Keratinocyte (primary cell): Measurements from ENCODE around the gene YAP1.

Experiments used
- CTCF ChIP-seq, 3 experiments: IDR thresholded peaks in 1 of 3; conservative IDR thresholded peaks in 1 of 3; optimal IDR thresholded peaks in 1 of 3; 2 replicates in 2 of 3; 3 replicates in 1 of 3; pipeline versions ENCODE3 to v1.5.1; 2011; ENCODE audit warnings: low read length in 3 of 3, mild to moderate bottlenecking in 3 of 3, moderate library complexity in 2 of 3, control low read depth in 1 of 3, inconsistent platforms in 1 of 3; ENCODE audit not compliant: insufficient read depth in 2 of 3; ENCODE audit errors: extremely low read depth in 1 of 3
- EZH2 ChIP-seq: IDR thresholded peaks from one replicate; pipeline ENCODE4 v1.6.1; 2012; ENCODE audit warnings: inconsistent platforms, mild to moderate bottlenecking, low read length, moderate library complexity

GRCh38 chr11:102216433-102217075 lies 106.3 kb downstream of the YAP1 start:
- TF ChIP-seq EZH2 (no peak), CTCF (optimal IDR thresholded peaks at IDR 0.05 in 1 of 3, IDR thresholded peaks at IDR 0.05 in 1 of 3, conservative IDR thresholded peaks at IDR 0.05 in 1 of 3; ENCODE audit: extremely low read depth in 1 of 3, insufficient read depth in 2 of 3, low read length in 3 of 3) (no peak)
